ENCODE measurements around the gene HCK.

HCK gene

GRCh38 chr20:32052090-32052777 is at the start of gene HCK:
Gene HCK, plus strand, starts transcription at chr20:32052242.
- no peaks in the 10 kb centered on the region for H3K9me3 ChIP-seq (replicated peaks; ENCODE audit: insufficient read depth, low read length)
- H2AFZ ChIP-seq (ENCODE audit: low read length): no peak within 1 kb of the TSS
- no peak within 1 kb of the TSS for H3K27ac ChIP-seq (ENCODE audit: low read length)
- no peaks in the 10 kb centered on the region for H4K20me1 ChIP-seq (ENCODE audit: insufficient read depth, low read length)
- peak within 1 kb of the TSS; percentile 78 for H3K4me2 ChIP-seq (ENCODE audit: low read depth, low read length)
- H3K79me2 ChIP-seq (ENCODE audit: low read length): no peaks in the 10 kb centered on the region
- peaks cover 80% of the 10 kb centered on the region for H3K27me3 ChIP-seq (replicated peaks; ENCODE audit: insufficient read depth, low read length)
- no peaks in the 10 kb centered on the region for H3K9me2 ChIP-seq (replicated peaks; ENCODE audit: insufficient read depth, low read length)
- no peak for TF ChIP-seq CTCF (IDR thresholded peaks at IDR 0.05; ENCODE audit: low read length)
- TF ChIP-seq EZH2 (optimal IDR thresholded peaks at IDR 0.05; ENCODE audit: low read depth, low read length): no peak
- TF ChIP-seq EZH2phosphoT487 (IDR thresholded peaks at IDR 0.05; ENCODE audit: low read length): no peak
- no peak for DNase-seq
- no peaks in the 10 kb centered on the region for H3K36me3 ChIP-seq (replicated peaks; ENCODE audit: insufficient read depth, low read length)
- peaks cover 7% of the 10 kb centered on the region; the same call in 1 of the 2 replicates for H3K4me1 ChIP-seq (ENCODE audit: low read length)
- no peak within 1 kb of the TSS for H3K9ac ChIP-seq (ENCODE audit: low read length)
- H3K4me3 ChIP-seq (ENCODE audit: low read length): peak within 1 kb of the TSS; percentile 36
- no peaks in the 10 kb centered on the region for H3F3A ChIP-seq (ENCODE audit: insufficient read depth, low read length)

GRCh38 chr20:32003325-32003724 is 48.7 kb upstream of the HCK start:
- TF ChIP-seq EZH2phosphoT487 (IDR thresholded peaks at IDR 0.05; ENCODE audit: low read length) (no peak), CTCF (IDR thresholded peaks at IDR 0.05; ENCODE audit: low read length) (no peak), EZH2 (optimal IDR thresholded peaks at IDR 0.05; ENCODE audit: low read depth, low read length) (no peak)
- no peak overlapping the region for H3K9ac ChIP-seq (ENCODE audit: low read length)
- H3K4me1 ChIP-seq (ENCODE audit: low read length): no peaks in the 10 kb centered on the region
- H3K79me2 ChIP-seq (ENCODE audit: low read length): no peaks in the 10 kb centered on the region
- H3K27ac ChIP-seq (ENCODE audit: low read length): no peak overlapping the region
- H3F3A ChIP-seq (ENCODE audit: insufficient read depth, low read length): no peaks in the 10 kb centered on the region
- no peaks in the 10 kb centered on the region for H3K9me2 ChIP-seq (replicated peaks; ENCODE audit: insufficient read depth, low read length)
- no peak overlapping the region for H2AFZ ChIP-seq (ENCODE audit: low read length)
- no peaks in the 10 kb centered on the region for H4K20me1 ChIP-seq (ENCODE audit: insufficient read depth, low read length)
- H3K9me3 ChIP-seq (replicated peaks; ENCODE audit: insufficient read depth, low read length): no peaks in the 10 kb centered on the region
- no peak overlapping the region for H3K4me2 ChIP-seq (ENCODE audit: low read depth, low read length)
- peaks cover 73% of the 10 kb centered on the region for H3K27me3 ChIP-seq (replicated peaks; ENCODE audit: insufficient read depth, low read length)
- no peaks in the 10 kb centered on the region for H3K36me3 ChIP-seq (replicated peaks; ENCODE audit: insufficient read depth, low read length)
- H3K4me3 ChIP-seq (ENCODE audit: low read length): no peak overlapping the region
- DNase-seq: no peak

- Histone ChIP-seq H3K4me1 (ENCODE audit: low read length) (no peaks in the 10 kb centered on the region), H3K36me3 (replicated peaks; ENCODE audit: insufficient read depth, low read length) (no peaks in the 10 kb centered on the region), H4K20me1 (ENCODE audit: insufficient read depth, low read length) (no peaks in the 10 kb centered on the region), H3F3A (ENCODE audit: insufficient read depth, low read length) (no peaks in the 10 kb centered on the region), H3K4me3 (ENCODE audit: low read length) (no peak overlapping the region), H3K9ac (ENCODE audit: low read length) (no peak overlapping the region), H3K79me2 (ENCODE audit: low read length) (no peaks in the 10 kb centered on the region), H3K9me2 (replicated peaks; ENCODE audit: insufficient read depth, low read length) (no peaks in the 10 kb centered on the region), H3K4me2 (ENCODE audit: low read depth, low read length) (no peak overlapping the region), H3K9me3 (replicated peaks; ENCODE audit: insufficient read depth, low read length) (no peaks in the 10 kb centered on the region), H2AFZ (ENCODE audit: low read length) (no peak overlapping the region), H3K27ac (ENCODE audit: low read length) (no peak overlapping the region), H3K27me3 (replicated peaks; ENCODE audit: insufficient read depth, low read length) (peaks cover 83% of the 10 kb centered on the region)
- no peak for TF ChIP-seq CTCF (IDR thresholded peaks at IDR 0.05; ENCODE audit: low read length)
- no peak for DNase-seq
Observed at GRCh38 chr20:32004963-32005362, 47.1 kb upstream of the HCK start.
